Myometrial cell (primary cell): ENCODE results near the gene RPL9. TPM values are rescaled to one million over a fixed set of nuclear protein-coding genes. Genes with fewer than 3 reads are reported as not detected.

ENCODE experiments used
- total RNA-seq: library from RNA; depleted of rRNA; stranded (reverse); fragments of >200 nt; gene quantifications from 2 replicates; pipeline ENCODE4 v1.2.3, GENCODE V29; 2015

Gene RPL9
- 3,525 and 4,711 TPM in 2 replicates for total RNA-seq

GRCh38 chr4:39458505-39459300 lies at the start of gene RPL9, which contains the start of gene LIAS:
Gene RPL9, minus strand, starts transcription at chr4:39458922. Its CDS starts 483 bp downstream, at chr4:39458439.
Gene LIAS, plus strand, starts transcription at chr4:39459056. Its CDS starts 62 bp downstream, at chr4:39459118.

DNA sequence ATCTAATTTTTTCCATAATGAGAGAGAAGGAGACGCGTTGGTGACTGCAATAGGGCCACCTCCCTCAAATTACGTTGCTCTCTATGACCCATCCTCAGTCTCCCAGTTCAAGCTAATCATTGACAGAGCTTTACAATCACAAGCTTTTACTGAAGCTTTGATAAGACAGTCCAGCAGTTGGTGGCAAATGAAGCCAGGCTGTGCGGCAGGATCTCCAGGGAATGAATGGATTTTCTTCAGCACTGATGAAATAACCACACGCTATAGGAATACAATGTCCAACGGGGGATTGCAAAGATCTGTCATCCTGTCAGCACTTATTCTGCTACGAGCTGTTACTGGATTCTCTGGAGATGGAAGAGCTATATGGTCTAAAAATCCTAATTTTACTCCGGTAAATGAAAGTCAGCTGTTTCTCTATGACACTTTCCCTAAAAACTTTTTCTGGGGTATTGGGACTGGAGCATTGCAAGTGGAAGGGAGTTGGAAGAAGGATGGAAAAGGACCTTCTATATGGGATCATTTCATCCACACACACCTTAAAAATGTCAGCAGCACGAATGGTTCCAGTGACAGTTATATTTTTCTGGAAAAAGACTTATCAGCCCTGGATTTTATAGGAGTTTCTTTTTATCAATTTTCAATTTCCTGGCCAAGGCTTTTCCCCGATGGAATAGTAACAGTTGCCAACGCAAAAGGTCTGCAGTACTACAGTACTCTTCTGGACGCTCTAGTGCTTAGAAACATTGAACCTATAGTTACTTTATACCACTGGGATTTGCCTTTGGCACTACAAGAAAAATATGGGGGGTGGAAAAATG lies 51.7 kb downstream of the RPL9 start, which contains the start of gene KLB:
Gene KLB, plus strand, starts transcription at position 168 of the 821 bp plus-strand sequence. Its CDS starts 20 bp downstream, at position 188.

Other genes with a start within 250 kb of the RPL9 start
- 46.4 and 47.7 TPM in 2 replicates for gene RFC1, start 92.6 kb downstream of the RPL9 start, total RNA-seq
- not detected in 2 replicates for gene KLB, start 52.0 kb downstream of the RPL9 start, total RNA-seq
- gene LIAS, start 134 bp upstream of the RPL9 start, total RNA-seq = 12.1 and 14.4 TPM in 2 replicates
- gene UGDH, start 68.5 kb upstream of the RPL9 start, total RNA-seq = 144 and 167 TPM in 2 replicates
- gene SMIM14, start 179.9 kb upstream of the RPL9 start, total RNA-seq = 27.8 and 41.5 TPM in 2 replicates
- gene UBE2K, start 239.2 kb upstream of the RPL9 start, total RNA-seq = 16.8 and 34.9 TPM in 2 replicates